Neural cell (in vitro differentiated cells): ENCODE results near the gene CDK9. TPM values are rescaled to one million over a fixed set of nuclear protein-coding genes. Genes with fewer than 3 reads are reported as not detected.
A peak's percentile ranks its signal among the peaks of the same experiment; 100 is the strongest.

Experiments
- H2AFZ ChIP-seq: fragments of 200-600, 300-800 bp; sonication (generic), shearing (Covaris generic); 2 replicates; pipeline ENCODE4 v1.6.0; 2014; ENCODE audit warnings: low read depth, mild to moderate bottlenecking, antibody characterized with exemption, low read length, moderate library complexity
- H3F3A ChIP-seq: fragments of 200-600 bp; shearing (Covaris generic); 2 replicates; pipeline ENCODE4 v1.6.1; 2016; ENCODE audit warnings: mild to moderate bottlenecking, moderate library complexity, mixed read lengths, antibody characterized with exemption, low read length; ENCODE audit not compliant: insufficient read depth, poor library complexity, severe bottlenecking
- H3K27ac ChIP-seq: fragments of 200-600, 300-800 bp; sonication (generic), shearing (Covaris generic); 2 replicates; pipeline ENCODE4 v1.5.1; 2014; ENCODE audit warnings: mild to moderate bottlenecking, low read length, moderate library complexity
- H3K27me3 ChIP-seq: fragments of 300-800, 200-600 bp; sonication (generic), shearing (Covaris generic); 2 replicates; pipeline ENCODE4 v1.6.0; 2014; ENCODE audit warnings: mild to moderate bottlenecking, low read depth, low read length, moderate library complexity; ENCODE audit not compliant: insufficient read depth
- H3K36me3 ChIP-seq: fragments of 300-800, 200-600 bp; sonication (generic), shearing (Covaris generic); 2 replicates; pipeline ENCODE4 v1.5.1; 2014; ENCODE audit warnings: mild to moderate bottlenecking, antibody characterized with exemption, low read length, moderate library complexity; ENCODE audit not compliant: insufficient read depth
- H3K4me2 ChIP-seq: fragments of 300-800, 200-600 bp; sonication (generic), shearing (Covaris generic); 2 replicates; pipeline ENCODE4 v1.6.0; 2014; ENCODE audit warnings: mild to moderate bottlenecking, low read length
- H3K4me3 ChIP-seq: fragments of 300-800, 200-600 bp; sonication (generic), shearing (Covaris generic); 2 replicates; pipeline ENCODE4 v1.5.1; 2014; ENCODE audit warnings: mild to moderate bottlenecking, low read length, moderate library complexity
- H3K79me2 ChIP-seq: fragments of 200-600 bp; shearing (Covaris generic); replicated peaks from 2 replicates; pipeline ENCODE4 v1.6.0; 2014; ENCODE audit warnings: mild to moderate bottlenecking, low read length, moderate library complexity; ENCODE audit not compliant: insufficient read depth
- H3K9ac ChIP-seq: fragments of 300-800, 200-600 bp; sonication (generic), shearing (Covaris generic); 2 replicates; pipeline ENCODE4 v1.6.1; 2016; ENCODE audit warnings: mild to moderate bottlenecking, low read length, mixed read lengths
- H3K9me2 ChIP-seq: fragments of 200-600 bp; shearing (Covaris generic); 2 replicates; pipeline ENCODE4 v1.6.1; 2016; ENCODE audit warnings: mild to moderate bottlenecking, low read length, mixed read lengths; ENCODE audit not compliant: insufficient read depth
- H3K9me3 ChIP-seq: fragments of 200-600, 300-800 bp; sonication (generic), shearing (Covaris generic); 2 replicates; pipeline ENCODE4 v1.6.1; 2016; ENCODE audit warnings: mild to moderate bottlenecking, mixed run types, low read length, moderate library complexity, mixed read lengths
- H4K20me1 ChIP-seq: fragments of 200-600 bp; shearing (Covaris generic); 2 replicates; pipeline ENCODE4 v1.6.1; 2016; ENCODE audit warnings: mild to moderate bottlenecking, mixed run types; ENCODE audit not compliant: insufficient read depth
- CTCF ChIP-seq: fragments of 450-650 bp; IDR thresholded peaks from 2 replicates; pipeline ENCODE4 v1.5.1; 2014; ENCODE audit warnings: antibody characterized with exemption, mild to moderate bottlenecking, moderate library complexity; ENCODE audit not compliant: poor library complexity, severe bottlenecking
- EP300 ChIP-seq: fragments of 450-650 bp; conservative IDR thresholded peaks from 2 replicates; pipeline ENCODE4 v1.6.1; 2014; ENCODE audit warnings: antibody characterized with exemption, mild to moderate bottlenecking, moderate library complexity; ENCODE audit not compliant: poor library complexity, severe bottlenecking
- EZH2 ChIP-seq: fragments of 200-600, 300-800 bp; shearing (Covaris generic), sonication (generic); IDR thresholded peaks from 2 replicates; pipeline ENCODE4 v1.6.1; 2014; ENCODE audit warnings: antibody characterized with exemption, low read length, borderline replicate concordance, mild to moderate bottlenecking; ENCODE audit not compliant: insufficient read depth, poor library complexity, severe bottlenecking
- MXI1 ChIP-seq: fragments of 450-650 bp; conservative IDR thresholded peaks from 2 replicates; pipeline ENCODE4 v1.6.1; 2014; ENCODE audit warnings: antibody characterized with exemption, mild to moderate bottlenecking; ENCODE audit not compliant: poor library complexity, severe bottlenecking
- POLR2AphosphoS5 ChIP-seq: IDR thresholded peaks from 2 replicates; pipeline ENCODE4 v1.6.1; 2012
- RAD21 ChIP-seq: fragments of 450-650 bp; conservative IDR thresholded peaks from 2 replicates; pipeline ENCODE4 v1.6.1; 2014; ENCODE audit warnings: antibody characterized with exemption, mild to moderate bottlenecking, moderate library complexity
- REST ChIP-seq: IDR thresholded peaks from 2 replicates; pipeline ENCODE4 v1.6.1; 2012; ENCODE audit warnings: borderline replicate concordance
- SMC3 ChIP-seq: fragments of 450-650 bp; conservative IDR thresholded peaks from 2 replicates; pipeline ENCODE4 v1.6.1; 2014; ENCODE audit warnings: antibody characterized with exemption, mild to moderate bottlenecking, moderate library complexity; ENCODE audit not compliant: poor library complexity
- TAF1 ChIP-seq: IDR thresholded peaks from 2 replicates; pipeline ENCODE4 v1.6.1; 2012; ENCODE audit warnings: low read depth
- polyA plus RNA-seq: library from polyadenylated mRNA; depleted of rRNA; stranded (reverse); fragments of >200 nt; gene quantifications from 2 replicates; pipeline ENCODE4 v1.2.3, GENCODE V29; 2014

Gene CDK9
- polyA plus RNA-seq, 1 donor from 2014 or later = 195 TPM

GRCh38 chr9:127783111-127784008 is 2.5 kb upstream of the CDK9 start:
- Histone ChIP-seq H3K27me3 (no peaks in the 10 kb centered on the region), H3K9me3 (no peaks in the 10 kb centered on the region), H2AFZ (no peak overlapping the region), H4K20me1 (peaks cover 3% of the 10 kb centered on the region), H3K4me2 (no peak overlapping the region), H3K4me3 (no peak overlapping the region), H3K9ac (no peak overlapping the region), H3K9me2 (no peaks in the 10 kb centered on the region), H3K79me2 (peaks cover 11% of the 10 kb centered on the region), H3F3A (no peaks in the 10 kb centered on the region), H3K27ac (no peak overlapping the region), H3K36me3 (no peaks in the 10 kb centered on the region)
- TF ChIP-seq MXI1 (no peak), POLR2AphosphoS5 (no peak), EZH2 (no peak), EP300 (no peak), TAF1 (no peak), REST (no peak), SMC3 (no peak), RAD21 (no peak), CTCF (no peak)

GRCh38 chr9:127785023-127785932 is 556 bp upstream of the CDK9 start:
- H4K20me1 ChIP-seq = peaks cover 3% of the 10 kb centered on the region
- no peaks in the 10 kb centered on the region for H3K9me3 ChIP-seq
- H3K79me2 ChIP-seq = peaks cover 11% of the 10 kb centered on the region
- H3K36me3 ChIP-seq = peaks cover 7% of the 10 kb centered on the region
- H3K4me2 ChIP-seq = no peak overlapping the region
- peak overlapping the region; percentile 96 for H3K4me3 ChIP-seq
- no peaks in the 10 kb centered on the region for H3K27me3 ChIP-seq
- no peaks in the 10 kb centered on the region for H3K9me2 ChIP-seq
- H3K27ac ChIP-seq = peak overlapping the region; percentile 86
- TF ChIP-seq CTCF (peak; percentile 84), EZH2 (no peak), REST (no peak), MXI1 (peak; percentile 7), TAF1 (no peak), POLR2AphosphoS5 (no peak), EP300 (peak; percentile 26), SMC3 (peak; percentile 91), RAD21 (peak; percentile 86)
- peak overlapping the region; percentile 14 for H2AFZ ChIP-seq
- peak overlapping the region; percentile 89 for H3K9ac ChIP-seq
- H3F3A ChIP-seq = no peaks in the 10 kb centered on the region
